Measurements from ENCODE around the gene DENND10. TPM values are rescaled to one million over a fixed set of nuclear protein-coding genes. Genes with fewer than 3 reads are reported as not detected.

The DENND10 gene
- total and polyA plus RNA-seq, 4 donors: 17.9 to 37.7 (median 27.3) TPM

GRCh38 chr10:119140603-119141245, 36.8 kb downstream of the DENND10 start:
- TF ChIP-seq SP1 (IDR thresholded peaks at IDR 0.05): no peak
- TF ChIP-seq, protein P1, sequence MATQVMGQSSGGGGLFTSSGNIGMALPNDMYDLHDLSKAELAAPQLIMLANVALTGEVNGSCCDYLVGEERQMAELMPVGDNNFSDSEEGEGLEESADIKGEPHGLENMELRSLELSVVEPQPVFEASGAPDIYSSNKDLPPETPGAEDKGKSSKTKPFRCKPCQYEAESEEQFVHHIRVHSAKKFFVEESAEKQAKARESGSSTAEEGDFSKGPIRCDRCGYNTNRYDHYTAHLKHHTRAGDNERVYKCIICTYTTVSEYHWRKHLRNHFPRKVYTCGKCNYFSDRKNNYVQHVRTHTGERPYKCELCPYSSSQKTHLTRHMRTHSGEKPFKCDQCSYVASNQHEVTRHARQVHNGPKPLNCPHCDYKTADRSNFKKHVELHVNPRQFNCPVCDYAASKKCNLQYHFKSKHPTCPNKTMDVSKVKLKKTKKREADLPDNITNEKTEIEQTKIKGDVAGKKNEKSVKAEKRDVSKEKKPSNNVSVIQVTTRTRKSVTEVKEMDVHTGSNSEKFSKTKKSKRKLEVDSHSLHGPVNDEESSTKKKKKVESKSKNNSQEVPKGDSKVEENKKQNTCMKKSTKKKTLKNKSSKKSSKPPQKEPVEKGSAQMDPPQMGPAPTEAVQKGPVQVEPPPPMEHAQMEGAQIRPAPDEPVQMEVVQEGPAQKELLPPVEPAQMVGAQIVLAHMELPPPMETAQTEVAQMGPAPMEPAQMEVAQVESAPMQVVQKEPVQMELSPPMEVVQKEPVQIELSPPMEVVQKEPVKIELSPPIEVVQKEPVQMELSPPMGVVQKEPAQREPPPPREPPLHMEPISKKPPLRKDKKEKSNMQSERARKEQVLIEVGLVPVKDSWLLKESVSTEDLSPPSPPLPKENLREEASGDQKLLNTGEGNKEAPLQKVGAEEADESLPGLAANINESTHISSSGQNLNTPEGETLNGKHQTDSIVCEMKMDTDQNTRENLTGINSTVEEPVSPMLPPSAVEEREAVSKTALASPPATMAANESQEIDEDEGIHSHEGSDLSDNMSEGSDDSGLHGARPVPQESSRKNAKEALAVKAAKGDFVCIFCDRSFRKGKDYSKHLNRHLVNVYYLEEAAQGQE (IDR thresholded peaks at IDR 0.05): no peak
- TF ChIP-seq, protein P2, sequence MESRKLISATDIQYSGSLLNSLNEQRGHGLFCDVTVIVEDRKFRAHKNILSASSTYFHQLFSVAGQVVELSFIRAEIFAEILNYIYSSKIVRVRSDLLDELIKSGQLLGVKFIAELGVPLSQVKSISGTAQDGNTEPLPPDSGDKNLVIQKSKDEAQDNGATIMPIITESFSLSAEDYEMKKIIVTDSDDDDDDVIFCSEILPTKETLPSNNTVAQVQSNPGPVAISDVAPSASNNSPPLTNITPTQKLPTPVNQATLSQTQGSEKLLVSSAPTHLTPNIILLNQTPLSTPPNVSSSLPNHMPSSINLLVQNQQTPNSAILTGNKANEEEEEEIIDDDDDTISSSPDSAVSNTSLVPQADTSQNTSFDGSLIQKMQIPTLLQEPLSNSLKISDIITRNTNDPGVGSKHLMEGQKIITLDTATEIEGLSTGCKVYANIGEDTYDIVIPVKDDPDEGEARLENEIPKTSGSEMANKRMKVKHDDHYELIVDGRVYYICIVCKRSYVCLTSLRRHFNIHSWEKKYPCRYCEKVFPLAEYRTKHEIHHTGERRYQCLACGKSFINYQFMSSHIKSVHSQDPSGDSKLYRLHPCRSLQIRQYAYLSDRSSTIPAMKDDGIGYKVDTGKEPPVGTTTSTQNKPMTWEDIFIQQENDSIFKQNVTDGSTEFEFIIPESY (IDR thresholded peaks at IDR 0.05): no peak
- TF ChIP-seq HNF4A (conservative IDR thresholded peaks at IDR 0.05): no peak
- TF ChIP-seq HNF4G (IDR thresholded peaks at IDR 0.05): no peak
- DNase-seq (ENCODE audit: low spot score): no peak
- no peak overlapping the region for H3K27ac ChIP-seq (ENCODE audit: low read depth in 1 of 2, low read length in 2 of 2)
- H3K27me3 ChIP-seq (ENCODE audit: control insufficient read depth in 4 of 4, insufficient read depth in 4 of 4, low read length in 3 of 4): no peaks in the 10 kb centered on the region
- no peaks in the 10 kb centered on the region for H3K9me3 ChIP-seq (ENCODE audit: control insufficient read depth in 4 of 4, low read length in 3 of 4)
- H3K4me1 ChIP-seq (ENCODE audit: control insufficient read depth in 4 of 4, insufficient read depth in 4 of 4, low read length in 3 of 4): peaks cover 0 to 10% (median 5%) of the 10 kb centered on the region in 4 donors
- WGBS: 95% methylated on average over 21 of the region's 21 CpGs
- peaks cover 0 to 6% (median under 1%) of the 10 kb centered on the region in 4 donors for H3K36me3 ChIP-seq (ENCODE audit: control insufficient read depth in 4 of 4, insufficient read depth in 3 of 4, low read depth in 1 of 4, low read length in 3 of 4)
- H3K4me3 ChIP-seq (ENCODE audit: low read depth in 1 of 3, low read length in 3 of 3): no peak overlapping the region
- no peak overlapping the region for H3K9ac ChIP-seq (ENCODE audit: low read depth in 1 of 2, low read length in 2 of 2)

GRCh38 chr10:119143657-119144056, 39.7 kb downstream of the DENND10 start:
- peaks cover 1 to 23% (median 12%) of the 10 kb centered on the region in 4 donors for H3K36me3 ChIP-seq (ENCODE audit: control insufficient read depth in 4 of 4, insufficient read depth in 3 of 4, low read depth in 1 of 4, low read length in 3 of 4)
- WGBS: 93% methylated on average over 10 of the region's 10 CpGs
- H3K27me3 ChIP-seq (ENCODE audit: control insufficient read depth in 4 of 4, insufficient read depth in 4 of 4, low read length in 3 of 4): no peaks in the 10 kb centered on the region
- peaks cover 0 to 2% (median 0%) of the 10 kb centered on the region in 4 donors for H3K4me1 ChIP-seq (ENCODE audit: control insufficient read depth in 4 of 4, insufficient read depth in 4 of 4, low read length in 3 of 4)
- H3K9me3 ChIP-seq (ENCODE audit: control insufficient read depth in 4 of 4, low read length in 3 of 4): no peaks in the 10 kb centered on the region
- H3K27ac ChIP-seq (ENCODE audit: low read depth in 1 of 2, low read length in 2 of 2): no peak overlapping the region
- no peak for DNase-seq (ENCODE audit: low spot score)
- TF ChIP-seq SP1 (IDR thresholded peaks at IDR 0.05): no peak
- no peak for TF ChIP-seq YY1 (IDR thresholded peaks at IDR 0.05)
- no peak overlapping the region for H3K9ac ChIP-seq (ENCODE audit: low read depth in 1 of 2, low read length in 2 of 2)
- H3K4me3 ChIP-seq (ENCODE audit: low read depth in 1 of 3, low read length in 3 of 3): no peak overlapping the region

DNA sequence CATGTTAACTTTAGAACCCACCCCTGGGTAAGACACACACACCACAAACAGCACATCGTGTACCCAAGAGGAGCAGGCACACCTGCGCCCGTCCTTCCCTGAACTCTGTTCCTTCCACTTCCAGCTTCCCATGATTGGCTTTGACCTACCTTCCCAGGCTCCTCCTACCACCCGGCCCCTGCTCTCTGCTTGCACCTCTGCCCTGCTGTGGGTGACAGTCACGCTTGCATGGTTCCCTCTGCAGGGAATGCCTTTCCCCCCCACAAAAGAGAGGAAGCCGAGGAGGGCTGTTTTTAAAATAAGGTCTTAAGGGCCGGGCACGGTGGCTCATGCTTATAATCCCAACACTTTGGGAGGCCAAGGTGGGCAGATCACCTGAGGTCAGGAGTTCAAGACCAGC, 45.2 kb downstream of the DENND10 start:
- H3K9ac ChIP-seq (ENCODE audit: low read depth in 1 of 2, low read length in 2 of 2): no peak overlapping the region

More for the DNA sequence above, 45.2 kb downstream of the DENND10 start:
- 97% methylated on average over 8 of the region's 8 CpGs for WGBS
- H3K27me3 ChIP-seq (ENCODE audit: control insufficient read depth in 4 of 4, insufficient read depth in 4 of 4, low read length in 3 of 4): no peaks in the 10 kb centered on the region
- no peak overlapping the region for H3K27ac ChIP-seq (ENCODE audit: low read depth in 1 of 2, low read length in 2 of 2)
- TF ChIP-seq, protein P2 (IDR thresholded peaks at IDR 0.05): no peak
- TF ChIP-seq JUND (IDR thresholded peaks at IDR 0.05): no peak
- no peak for TF ChIP-seq RXRA (IDR thresholded peaks at IDR 0.05)
- TF ChIP-seq NR2F2 (IDR thresholded peaks at IDR 0.05): no peak
- TF ChIP-seq RAD21 (IDR thresholded peaks at IDR 0.05): no peak
- no peak for TF ChIP-seq EGR1 (IDR thresholded peaks at IDR 0.05; ENCODE audit: low read depth in 2 of 2)
- TF ChIP-seq YY1 (IDR thresholded peaks at IDR 0.05): no peak
- TF ChIP-seq FOXA2 (IDR thresholded peaks at IDR 0.05): no peak
- TF ChIP-seq, protein P3, sequence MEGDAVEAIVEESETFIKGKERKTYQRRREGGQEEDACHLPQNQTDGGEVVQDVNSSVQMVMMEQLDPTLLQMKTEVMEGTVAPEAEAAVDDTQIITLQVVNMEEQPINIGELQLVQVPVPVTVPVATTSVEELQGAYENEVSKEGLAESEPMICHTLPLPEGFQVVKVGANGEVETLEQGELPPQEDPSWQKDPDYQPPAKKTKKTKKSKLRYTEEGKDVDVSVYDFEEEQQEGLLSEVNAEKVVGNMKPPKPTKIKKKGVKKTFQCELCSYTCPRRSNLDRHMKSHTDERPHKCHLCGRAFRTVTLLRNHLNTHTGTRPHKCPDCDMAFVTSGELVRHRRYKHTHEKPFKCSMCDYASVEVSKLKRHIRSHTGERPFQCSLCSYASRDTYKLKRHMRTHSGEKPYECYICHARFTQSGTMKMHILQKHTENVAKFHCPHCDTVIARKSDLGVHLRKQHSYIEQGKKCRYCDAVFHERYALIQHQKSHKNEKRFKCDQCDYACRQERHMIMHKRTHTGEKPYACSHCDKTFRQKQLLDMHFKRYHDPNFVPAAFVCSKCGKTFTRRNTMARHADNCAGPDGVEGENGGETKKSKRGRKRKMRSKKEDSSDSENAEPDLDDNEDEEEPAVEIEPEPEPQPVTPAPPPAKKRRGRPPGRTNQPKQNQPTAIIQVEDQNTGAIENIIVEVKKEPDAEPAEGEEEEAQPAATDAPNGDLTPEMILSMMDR (IDR thresholded peaks at IDR 0.05; ENCODE audit: low read depth, low read length, missing input control): no peak
- no peak for TF ChIP-seq TAF1 (conservative IDR thresholded peaks at IDR 0.05)
- TF ChIP-seq HNF4A (conservative IDR thresholded peaks at IDR 0.05): no peak
- DNase-seq (ENCODE audit: low spot score): no peak
- H3K36me3 ChIP-seq (ENCODE audit: control insufficient read depth in 4 of 4, insufficient read depth in 3 of 4, low read depth in 1 of 4, low read length in 3 of 4): peaks cover 9 to 49% (median 34%) of the 10 kb centered on the region in 4 donors
- H3K9me3 ChIP-seq (ENCODE audit: control insufficient read depth in 4 of 4, low read length in 3 of 4): no peaks in the 10 kb centered on the region
- H3K4me3 ChIP-seq (ENCODE audit: low read depth in 1 of 3, low read length in 3 of 3): no peak overlapping the region
- H3K4me1 ChIP-seq (ENCODE audit: control insufficient read depth in 4 of 4, insufficient read depth in 4 of 4, low read length in 3 of 4): no peaks in the 10 kb centered on the region
